AG04449 (cell line): ENCODE measurements around the gene NFKBIZ.

ENCODE experiments used
- CTCF ChIA-PET: fragments of 350-600 bp; formaldehyde crosslinking; extraction: SDS; loops from one replicate; lab custom pipeline; 2021; ENCODE audit warnings: antibody characterized with exemption; lab: Yijun Ruan, JAX
- POLR2A ChIA-PET: fragments of 400-600, 350-600 bp; formaldehyde crosslinking; extraction: SDS; loops from one replicate; lab custom pipeline; 2020; ENCODE audit warnings: antibody characterized with exemption, inconsistent platforms; lab: Yijun Ruan, JAX
- DNase-seq: peaks from one replicate; pipeline ENCODE4 v3.0.0-alpha.2; 2010; ENCODE audit warnings: low read depth, low spot score
- H3K4me3 ChIP-seq: 2 replicates; pipeline ENCODE4 v1.5.1; 2011; ENCODE audit warnings: low read depth, mild to moderate bottlenecking, control low read depth, low read length
- TF ChIP-seq, protein P1 (sequence below): IDR thresholded peaks from one replicate; pipeline ENCODE4 v1.5.1; 2011; ENCODE audit warnings: mild to moderate bottlenecking, moderate library complexity, low read length, control low read depth, inconsistent platforms; ENCODE audit not compliant: insufficient read depth; ENCODE audit errors: missing control alignments

The NFKBIZ gene

DNA sequence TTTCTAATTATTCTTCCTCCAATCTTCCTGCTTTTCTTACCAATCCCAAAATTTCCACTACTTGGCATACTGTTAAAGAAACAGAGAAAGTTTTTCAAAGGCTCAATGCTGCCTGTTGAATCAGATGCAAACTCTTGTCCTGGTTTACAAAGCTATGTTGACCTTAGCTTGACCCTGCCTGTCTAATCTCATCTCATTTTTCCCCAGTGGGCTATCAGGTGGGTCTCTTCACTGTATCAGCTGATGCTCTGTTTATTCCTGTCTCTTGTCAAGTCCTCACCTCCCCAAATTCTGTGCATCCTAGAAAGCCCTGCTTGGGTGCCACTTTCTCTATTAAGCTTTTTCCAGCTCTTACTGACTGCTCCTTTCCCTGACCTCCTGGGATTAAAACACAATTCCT lies 18.2 kb downstream of the NFKBIZ start:
- TF ChIP-seq, protein P1, sequence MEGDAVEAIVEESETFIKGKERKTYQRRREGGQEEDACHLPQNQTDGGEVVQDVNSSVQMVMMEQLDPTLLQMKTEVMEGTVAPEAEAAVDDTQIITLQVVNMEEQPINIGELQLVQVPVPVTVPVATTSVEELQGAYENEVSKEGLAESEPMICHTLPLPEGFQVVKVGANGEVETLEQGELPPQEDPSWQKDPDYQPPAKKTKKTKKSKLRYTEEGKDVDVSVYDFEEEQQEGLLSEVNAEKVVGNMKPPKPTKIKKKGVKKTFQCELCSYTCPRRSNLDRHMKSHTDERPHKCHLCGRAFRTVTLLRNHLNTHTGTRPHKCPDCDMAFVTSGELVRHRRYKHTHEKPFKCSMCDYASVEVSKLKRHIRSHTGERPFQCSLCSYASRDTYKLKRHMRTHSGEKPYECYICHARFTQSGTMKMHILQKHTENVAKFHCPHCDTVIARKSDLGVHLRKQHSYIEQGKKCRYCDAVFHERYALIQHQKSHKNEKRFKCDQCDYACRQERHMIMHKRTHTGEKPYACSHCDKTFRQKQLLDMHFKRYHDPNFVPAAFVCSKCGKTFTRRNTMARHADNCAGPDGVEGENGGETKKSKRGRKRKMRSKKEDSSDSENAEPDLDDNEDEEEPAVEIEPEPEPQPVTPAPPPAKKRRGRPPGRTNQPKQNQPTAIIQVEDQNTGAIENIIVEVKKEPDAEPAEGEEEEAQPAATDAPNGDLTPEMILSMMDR: no peak
- no peak overlapping the region for H3K4me3 ChIP-seq
- no peak for DNase-seq
- POLR2A ChIA-PET: interaction anchor here (0.7 to 1.3 kb wide), 4 partner anchors 16 to 358 kb away, joined by 3 to 10 read pairs (median 4); partner anchors contain the start of gene NFKBIZ
- CTCF ChIA-PET: interaction anchor here (0.6 to 2.2 kb wide), 6 partner anchors 9 to 361 kb away, joined by 3 to 10 read pairs (median 4); no protein-coding TSS in a partner anchor

DNA sequence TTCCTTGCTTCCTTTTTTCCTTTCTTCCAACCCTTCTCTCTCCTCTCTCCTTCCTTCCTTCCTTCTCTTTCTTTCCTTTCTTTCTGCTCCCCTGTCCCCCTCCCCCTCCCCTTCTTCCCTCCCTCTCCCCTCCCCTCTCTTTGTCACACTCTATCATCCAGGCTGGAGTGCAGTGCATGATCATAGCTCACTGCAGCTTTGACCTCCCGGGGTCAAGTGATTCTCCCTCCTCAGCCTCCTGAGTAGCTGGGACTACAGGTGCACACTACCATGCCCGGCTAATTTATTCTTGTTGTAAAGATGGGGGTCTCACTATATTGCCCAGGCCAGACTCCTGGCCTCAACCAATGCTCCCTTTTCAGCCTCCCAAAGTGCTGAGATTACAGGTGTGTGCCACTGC lies 18.7 kb downstream of the NFKBIZ start:
- TF ChIP-seq, protein P1: no peak
- POLR2A ChIA-PET: interaction anchor here (0.7 to 1.3 kb wide), 5 partner anchors 15 to 357 kb away, joined by 3 to 10 read pairs (median 3); partner anchors contain the start of gene NFKBIZ
- no peak overlapping the region for H3K4me3 ChIP-seq
- CTCF ChIA-PET: interaction anchor here (0.6 to 2.2 kb wide), 6 partner anchors 10 to 361 kb away, joined by 3 to 10 read pairs (median 4); no protein-coding TSS in a partner anchor
- no peak for DNase-seq

DNA sequence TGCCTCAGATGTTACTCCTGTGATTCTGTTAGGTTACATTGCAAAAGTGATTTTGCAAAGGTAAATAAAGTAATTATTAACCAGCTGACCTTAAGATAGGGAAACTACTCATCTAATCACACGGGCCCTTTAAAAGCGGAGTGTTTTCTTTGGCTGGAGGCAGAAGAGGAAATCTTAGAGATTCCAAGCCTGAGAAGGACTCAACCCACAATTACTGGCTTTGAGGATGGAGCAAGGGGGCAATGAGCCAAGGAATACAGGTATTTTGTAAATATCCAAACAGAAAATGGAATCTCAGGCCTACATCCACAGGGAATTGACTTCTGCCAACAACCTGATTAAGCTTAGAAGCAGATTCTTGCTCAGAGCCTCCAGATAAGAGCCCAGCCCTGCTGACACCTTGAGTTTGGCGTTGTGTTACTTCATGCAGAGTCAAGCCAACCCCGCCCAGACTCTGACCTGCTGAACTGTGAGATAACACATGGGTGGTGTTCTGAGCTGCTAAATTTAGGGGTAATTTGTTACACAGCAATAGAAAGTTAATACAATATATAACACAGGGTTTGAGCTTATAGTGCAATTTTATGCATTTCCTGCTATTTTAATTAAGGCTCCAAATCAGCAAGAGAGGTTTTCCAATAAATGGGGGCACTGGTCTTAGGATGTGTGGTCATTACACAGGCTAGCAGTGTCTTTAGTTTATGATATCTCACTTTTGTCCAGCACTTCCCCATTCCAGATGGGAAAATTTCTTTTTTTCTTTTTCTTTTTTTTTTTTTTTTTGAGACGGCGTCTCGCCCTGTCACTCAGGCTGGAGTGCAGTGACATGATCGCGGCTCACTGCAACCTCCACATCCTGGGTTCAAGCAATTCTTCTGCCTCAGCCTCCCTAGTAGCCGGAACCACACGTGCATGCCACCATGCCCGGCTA lies 19.5 kb downstream of the NFKBIZ start:
- H3K4me3 ChIP-seq: no peak overlapping the region
- ChIA-PET POLR2A (interaction anchor here (0.6 to 1.0 kb wide), 4 partner anchors 16 to 67 kb away, joined by 3 to 4 read pairs (median 4); partner anchors contain the start of gene NFKBIZ), CTCF (interaction anchor here (1.3 to 2.2 kb wide), 3 partner anchors 55 to 360 kb away, joined by 6 to 10 read pairs (median 7); no protein-coding TSS in a partner anchor)
- TF ChIP-seq, protein P1: no peak
- DNase-seq: no peak

DNA sequence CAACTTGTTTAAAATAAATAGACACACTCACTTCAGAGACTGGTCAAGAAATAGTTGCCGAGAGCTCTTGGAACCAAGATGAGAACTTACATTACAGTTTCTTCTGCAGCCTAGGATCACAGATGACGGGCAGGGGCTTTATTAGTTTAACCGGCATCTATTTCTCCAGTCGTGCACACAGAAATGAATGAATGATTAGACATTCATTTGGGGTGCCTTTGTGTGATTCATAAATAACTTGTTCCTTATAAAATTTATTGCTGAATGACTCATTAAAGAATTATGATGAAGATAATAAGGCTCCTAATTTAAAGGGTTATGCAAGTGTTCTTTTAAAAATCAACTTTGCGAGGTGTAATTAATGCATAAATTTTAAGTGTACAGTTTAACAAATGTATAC lies 20.8 kb downstream of the NFKBIZ start:
- CTCF ChIA-PET: interaction anchor here (0.7 to 0.9 kb wide), 2 partner anchors 29 to 356 kb away, joined by 3 read pairs; no protein-coding TSS in a partner anchor
- POLR2A ChIA-PET: interaction anchor here (0.6 to 1.0 kb wide), 2 partner anchors 9 to 137 kb away, joined by 3 read pairs; no protein-coding TSS in a partner anchor
- H3K4me3 ChIP-seq: no peak overlapping the region
- no peak for DNase-seq
- TF ChIP-seq, protein P1: no peak

DNA sequence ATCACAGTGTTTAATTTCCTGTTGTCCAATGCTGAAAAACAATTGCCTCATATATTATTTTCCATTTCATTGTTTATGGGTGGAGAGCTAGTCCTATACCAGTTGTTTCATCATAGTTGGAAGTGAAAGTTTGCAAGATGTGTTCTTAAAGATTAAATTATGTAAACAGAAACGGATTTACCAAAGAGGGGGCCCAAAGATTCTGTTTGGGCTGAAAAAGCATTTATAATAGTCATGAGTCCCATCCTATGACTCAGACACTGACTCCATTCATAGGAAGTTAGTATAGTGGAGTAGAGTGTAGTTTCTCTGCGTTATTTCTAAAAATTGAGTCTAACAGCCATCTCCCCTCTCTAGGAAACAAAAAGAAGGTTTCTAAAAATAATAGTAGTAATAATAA lies 24.3 kb downstream of the NFKBIZ start:
- CTCF ChIA-PET: interaction anchor here (1.7 to 2.2 kb wide), 3 partner anchors 221 to 355 kb away, joined by 4 to 8 read pairs (median 7); no protein-coding TSS in a partner anchor
- no peak for DNase-seq

More for the DNA sequence above, 24.3 kb downstream of the NFKBIZ start:
- POLR2A ChIA-PET: interaction anchor here (0.8 kb wide), 1 partner anchor 64 kb away, joined by 3 read pairs; no protein-coding TSS in a partner anchor
- no peak overlapping the region for H3K4me3 ChIP-seq
- TF ChIP-seq, protein P1: no peak
